ENCODE results near the gene CCDC158. TPM values are rescaled to one million over a fixed set of nuclear protein-coding genes. Genes with fewer than 3 reads are reported as not detected.

The CCDC158 gene
- total and polyA plus RNA-seq, 2 donors (not counting 1 experiment from before 2014, with no cell fraction given), result not detected

- ChIA-PET CTCF (no interaction called here), POLR2A (no interaction called here)
- ATAC-seq (ENCODE audit: low read depth) (no peak), DNase-seq (no peak)
- TF ChIP-seq EZH2 (IDR thresholded peaks at IDR 0.05; ENCODE audit: borderline replicate concordance, insufficient read depth, low read depth, low read length, poor library complexity, severe bottlenecking) (no peak), CTCF (IDR thresholded peaks at IDR 0.05) (no peak)
- Mint-ChIP-seq H3K9me3 (ENCODE audit: insufficient read depth) (peaks cover 5% of the 10 kb centered on the region), H3K4me3 (no peak overlapping the region), H3K27me3 (peaks cover 38% of the 10 kb centered on the region), H3K4me1 (no peaks in the 10 kb centered on the region), H3K27ac (no peak overlapping the region)
- Histone ChIP-seq H3K36me3 (replicated peaks in 1 of 2; ENCODE audit: control extremely low read depth in 1 of 2, control insufficient read depth in 1 of 2, extremely low read depth in 1 of 2, insufficient read depth in 2 of 2, low read length in 1 of 2) (no peaks in the 10 kb centered on the region), H4K20me1 (ENCODE audit: control insufficient read depth, insufficient read depth, low read length, poor library complexity, severe bottlenecking) (no peaks in the 10 kb centered on the region), H3K4me3 (ENCODE audit: control extremely low read depth in 1 of 5, extremely low read depth in 1 of 5, insufficient read depth in 1 of 5, low read depth in 2 of 5, low read length in 4 of 5) (no peak overlapping the region), H3K79me2 (ENCODE audit: control insufficient read depth, insufficient read depth, low read length) (no peaks in the 10 kb centered on the region), H3K27me3 (replicated peaks in 1 of 4; ENCODE audit: control extremely low read depth in 1 of 4, control insufficient read depth in 3 of 4, insufficient read depth in 4 of 4, low read length in 3 of 4) (no peaks in the 10 kb centered on the region), H3K9me3 (ENCODE audit: control extremely low read depth in 1 of 3, control insufficient read depth in 2 of 3, insufficient read depth in 1 of 3, low read length in 2 of 3) (no peaks in the 10 kb centered on the region), H2AFZ (ENCODE audit: insufficient read depth, low read depth, low read length, poor library complexity, severe bottlenecking) (no peak overlapping the region), H3K27ac (ENCODE audit: low read length in 2 of 2) (no peak overlapping the region), H3K9ac (ENCODE audit: low read length) (no peak overlapping the region), H3K4me1 (ENCODE audit: control insufficient read depth in 2 of 2, insufficient read depth in 2 of 2, low read length in 2 of 2) (no peaks in the 10 kb centered on the region), H3K4me2 (replicated peaks; ENCODE audit: low read depth, low read length, poor library complexity, severe bottlenecking) (no peak overlapping the region)
- 86% methylated on average over 2 of the region's 3 CpGs for WGBS (ENCODE audit: insufficient coverage)
- intact Hi-C loops (cut with micrococcal nuclease), result no loop called here
Measured at GRCh38 chr4:76401654-76402053, 19.3 kb downstream of the CCDC158 start.

- Histone ChIP-seq H3K9me3 (ENCODE audit: control extremely low read depth in 1 of 3, control insufficient read depth in 2 of 3, insufficient read depth in 1 of 3, low read length in 2 of 3) (peaks cover 3 to 10% (median 7%) of the 10 kb centered on the region in 3 donors), H3K4me3 (ENCODE audit: control extremely low read depth in 1 of 5, extremely low read depth in 1 of 5, insufficient read depth in 1 of 5, low read depth in 2 of 5, low read length in 4 of 5) (no peak overlapping the region), H3K27me3 (replicated peaks in 1 of 4; ENCODE audit: control extremely low read depth in 1 of 4, control insufficient read depth in 3 of 4, insufficient read depth in 4 of 4, low read length in 3 of 4) (peaks cover 0 to 8% (median 2%) of the 10 kb centered on the region in 4 experiments), H3K4me2 (replicated peaks; ENCODE audit: low read depth, low read length, poor library complexity, severe bottlenecking) (no peak overlapping the region), H3K9ac (ENCODE audit: low read length) (no peak overlapping the region), H3K36me3 (replicated peaks in 1 of 2; ENCODE audit: control extremely low read depth in 1 of 2, control insufficient read depth in 1 of 2, extremely low read depth in 1 of 2, insufficient read depth in 2 of 2, low read length in 1 of 2) (no peaks in the 10 kb centered on the region), H3K27ac (ENCODE audit: low read length in 2 of 2) (no peak overlapping the region), H3K79me2 (ENCODE audit: control insufficient read depth, insufficient read depth, low read length) (no peaks in the 10 kb centered on the region), H2AFZ (ENCODE audit: insufficient read depth, low read depth, low read length, poor library complexity, severe bottlenecking) (no peak overlapping the region), H4K20me1 (ENCODE audit: control insufficient read depth, insufficient read depth, low read length, poor library complexity, severe bottlenecking) (no peaks in the 10 kb centered on the region), H3K4me1 (ENCODE audit: control insufficient read depth in 2 of 2, insufficient read depth in 2 of 2, low read length in 2 of 2) (no peaks in the 10 kb centered on the region)
- ChIA-PET POLR2A (no interaction called here), CTCF (interaction anchor here (0.7 kb wide), 1 partner anchor 82 kb away, joined by 3 read pairs; no protein-coding TSS in a partner anchor)
- 100% methylated on average over 1 of the region's 3 CpGs for WGBS (ENCODE audit: insufficient coverage)
- TF ChIP-seq EZH2 (IDR thresholded peaks at IDR 0.05; ENCODE audit: borderline replicate concordance, insufficient read depth, low read depth, low read length, poor library complexity, severe bottlenecking) (no peak), CTCF (IDR thresholded peaks at IDR 0.05) (no peak)
- Mint-ChIP-seq H3K27me3 (peaks cover 25% of the 10 kb centered on the region), H3K4me1 (no peaks in the 10 kb centered on the region), H3K9me3 (ENCODE audit: insufficient read depth) (peaks cover 9% of the 10 kb centered on the region), H3K4me3 (no peak overlapping the region), H3K27ac (no peak overlapping the region)
- intact Hi-C loops (cut with micrococcal nuclease), result no loop called here
- no peak for DNase-seq
- ATAC-seq (ENCODE audit: low read depth), result no peak
Measured at GRCh38 chr4:76388160-76388908, 32.6 kb downstream of the CCDC158 start.

Measured in B cell (primary cell).